B cell (primary cell): ENCODE data around the gene CALML5.

Source experiments
- CTCF ChIP-seq: fragments of 200-600 bp; IDR thresholded peaks from one replicate; pipeline ENCODE4 v1.8.0; 2022; ENCODE audit warnings: antibody characterized with exemption, mild to moderate bottlenecking
- EZH2 ChIP-seq: IDR thresholded peaks from 2 replicates; pipeline ENCODE4 v1.6.1; 2012; ENCODE audit warnings: borderline replicate concordance, low read depth, mild to moderate bottlenecking, moderate library complexity, low read length; ENCODE audit not compliant: insufficient read depth, poor library complexity, severe bottlenecking

- no peak for TF ChIP-seq CTCF
- TF ChIP-seq EZH2 = no peak
Measured at GRCh38 chr10:5470062-5470751, 29.2 kb downstream of the CALML5 start.
